BE2C (cell line): ENCODE data around the gene SUPT16H.

Experiments
- DNase-seq: peaks from one replicate; pipeline ENCODE4 v3.0.0-alpha.2; 2020
- H3K27me3 ChIP-seq: fragments of 250-450 bp; sonication (Bioruptor Pico); 2 replicates; pipeline ENCODE4 v1.5.1; 2020; ENCODE audit warnings: mild to moderate bottlenecking
- H3K36me3 ChIP-seq: fragments of 250-450 bp; sonication (Bioruptor Pico); 2 replicates; pipeline ENCODE4 v1.5.1; 2020; ENCODE audit warnings: mild to moderate bottlenecking
- H3K4me1 ChIP-seq: fragments of 250-450 bp; sonication (Bioruptor Pico); 2 replicates; pipeline ENCODE4 v1.5.1; 2020
- H3K4me3 ChIP-seq: 2 replicates; pipeline ENCODE4 v1.5.1; 2011; ENCODE audit warnings: low read depth, low read length
- H3K9me3 ChIP-seq: fragments of 250-450 bp; sonication (Bioruptor Pico); 2 replicates; pipeline ENCODE4 v1.5.1; 2020
- TF ChIP-seq, protein P1 (sequence below): IDR thresholded peaks from 2 replicates; pipeline ENCODE4 v1.5.1; 2012; ENCODE audit warnings: mild to moderate bottlenecking, low read depth, low read length

SUPT16H gene

DNA sequence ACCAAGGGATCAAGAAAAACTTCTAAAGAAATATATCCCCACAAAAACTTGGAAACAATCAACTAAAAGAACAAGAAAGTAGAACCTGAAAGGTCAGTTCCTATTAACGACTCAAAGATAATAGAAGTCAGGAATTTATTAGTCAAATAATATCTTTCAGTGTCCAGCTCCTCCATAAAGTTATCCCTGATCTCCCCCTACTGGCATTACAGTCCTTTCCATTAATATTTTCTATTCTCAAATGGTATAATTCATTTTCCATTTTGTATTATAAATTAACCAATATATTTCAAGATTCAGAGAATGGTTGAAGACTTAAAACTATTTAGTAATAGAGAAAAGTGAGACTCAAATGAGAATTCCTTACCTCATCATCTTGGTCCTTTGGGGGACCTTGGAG, 11.6 kb upstream of the SUPT16H start:
- Histone ChIP-seq H3K36me3 (peaks cover 94% of the 10 kb centered on the region), H3K9me3 (no peaks in the 10 kb centered on the region), H3K4me1 (no peaks in the 10 kb centered on the region), H3K4me3 (no peak overlapping the region), H3K27me3 (no peaks in the 10 kb centered on the region)
- no peak for DNase-seq
- TF ChIP-seq, protein P1, sequence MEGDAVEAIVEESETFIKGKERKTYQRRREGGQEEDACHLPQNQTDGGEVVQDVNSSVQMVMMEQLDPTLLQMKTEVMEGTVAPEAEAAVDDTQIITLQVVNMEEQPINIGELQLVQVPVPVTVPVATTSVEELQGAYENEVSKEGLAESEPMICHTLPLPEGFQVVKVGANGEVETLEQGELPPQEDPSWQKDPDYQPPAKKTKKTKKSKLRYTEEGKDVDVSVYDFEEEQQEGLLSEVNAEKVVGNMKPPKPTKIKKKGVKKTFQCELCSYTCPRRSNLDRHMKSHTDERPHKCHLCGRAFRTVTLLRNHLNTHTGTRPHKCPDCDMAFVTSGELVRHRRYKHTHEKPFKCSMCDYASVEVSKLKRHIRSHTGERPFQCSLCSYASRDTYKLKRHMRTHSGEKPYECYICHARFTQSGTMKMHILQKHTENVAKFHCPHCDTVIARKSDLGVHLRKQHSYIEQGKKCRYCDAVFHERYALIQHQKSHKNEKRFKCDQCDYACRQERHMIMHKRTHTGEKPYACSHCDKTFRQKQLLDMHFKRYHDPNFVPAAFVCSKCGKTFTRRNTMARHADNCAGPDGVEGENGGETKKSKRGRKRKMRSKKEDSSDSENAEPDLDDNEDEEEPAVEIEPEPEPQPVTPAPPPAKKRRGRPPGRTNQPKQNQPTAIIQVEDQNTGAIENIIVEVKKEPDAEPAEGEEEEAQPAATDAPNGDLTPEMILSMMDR = peak; percentile 17; the same call in 1 of the 2 replicates

DNA sequence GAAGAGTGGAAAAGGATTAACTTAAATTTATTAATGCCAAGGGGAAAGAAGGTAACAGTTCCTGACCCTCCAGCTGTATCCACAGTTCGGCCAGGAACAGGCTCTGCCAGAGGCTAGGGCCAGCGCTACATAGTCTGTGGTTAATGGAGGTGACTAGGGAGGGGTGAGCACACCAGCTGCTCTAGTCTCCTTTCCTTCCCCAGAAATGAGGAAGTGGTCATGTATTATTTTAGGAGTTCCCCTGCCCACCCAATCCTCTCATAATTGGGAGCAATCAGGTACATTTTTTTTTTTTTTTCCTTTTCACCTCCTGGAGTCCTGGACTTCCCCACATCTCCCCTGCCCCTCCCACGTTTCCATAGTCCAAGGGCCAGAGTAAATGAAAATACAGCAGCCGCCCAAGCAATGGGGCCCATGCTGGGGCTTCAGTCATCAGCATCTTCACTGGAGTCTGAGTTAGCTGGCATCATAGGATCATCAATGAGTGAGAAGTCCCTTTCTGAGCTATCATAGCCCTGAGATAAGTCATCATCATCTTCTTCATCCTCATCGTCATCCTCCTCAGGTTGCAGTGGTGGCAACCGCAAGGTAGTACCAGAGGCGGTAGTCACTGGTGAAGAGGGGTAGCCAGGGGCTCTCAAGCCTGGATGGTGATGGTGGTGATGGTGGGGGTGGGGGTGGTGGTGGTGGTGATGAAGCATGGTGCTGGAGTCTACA, 1.5 kb upstream of the SUPT16H start:
- no peaks in the 10 kb centered on the region for H3K4me1 ChIP-seq
- H3K36me3 ChIP-seq = peaks cover 35% of the 10 kb centered on the region
- no peaks in the 10 kb centered on the region for H3K9me3 ChIP-seq
- DNase-seq = no peak
- H3K27me3 ChIP-seq = no peaks in the 10 kb centered on the region
- TF ChIP-seq, protein P1 = no peak
- no peak overlapping the region for H3K4me3 ChIP-seq

DNA sequence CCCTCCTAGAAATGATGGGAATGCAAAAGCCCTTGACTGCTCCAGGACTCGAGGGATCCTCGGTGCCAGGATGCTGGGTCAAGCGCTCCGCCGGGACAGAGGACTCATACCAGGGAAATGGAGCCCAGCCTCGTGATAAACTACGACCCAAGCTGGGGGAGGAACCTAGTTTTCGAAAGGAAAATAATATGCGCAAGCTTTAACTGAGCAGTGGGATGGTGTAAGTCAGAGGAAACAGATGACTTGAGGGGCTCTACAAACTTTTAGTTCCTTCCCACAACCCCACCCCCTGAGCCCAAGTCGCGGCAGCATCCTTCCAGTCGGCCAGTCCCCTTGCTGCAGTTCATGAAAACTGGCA, 654 bp upstream of the SUPT16H start:
- peak overlapping the region; percentile 98 for H3K4me3 ChIP-seq
- TF ChIP-seq, protein P1 = no peak
- DNase-seq = no peak
- no peaks in the 10 kb centered on the region for H3K9me3 ChIP-seq
- H3K4me1 ChIP-seq = no peaks in the 10 kb centered on the region
- H3K36me3 ChIP-seq = peaks cover 27% of the 10 kb centered on the region
- no peaks in the 10 kb centered on the region for H3K27me3 ChIP-seq

DNA sequence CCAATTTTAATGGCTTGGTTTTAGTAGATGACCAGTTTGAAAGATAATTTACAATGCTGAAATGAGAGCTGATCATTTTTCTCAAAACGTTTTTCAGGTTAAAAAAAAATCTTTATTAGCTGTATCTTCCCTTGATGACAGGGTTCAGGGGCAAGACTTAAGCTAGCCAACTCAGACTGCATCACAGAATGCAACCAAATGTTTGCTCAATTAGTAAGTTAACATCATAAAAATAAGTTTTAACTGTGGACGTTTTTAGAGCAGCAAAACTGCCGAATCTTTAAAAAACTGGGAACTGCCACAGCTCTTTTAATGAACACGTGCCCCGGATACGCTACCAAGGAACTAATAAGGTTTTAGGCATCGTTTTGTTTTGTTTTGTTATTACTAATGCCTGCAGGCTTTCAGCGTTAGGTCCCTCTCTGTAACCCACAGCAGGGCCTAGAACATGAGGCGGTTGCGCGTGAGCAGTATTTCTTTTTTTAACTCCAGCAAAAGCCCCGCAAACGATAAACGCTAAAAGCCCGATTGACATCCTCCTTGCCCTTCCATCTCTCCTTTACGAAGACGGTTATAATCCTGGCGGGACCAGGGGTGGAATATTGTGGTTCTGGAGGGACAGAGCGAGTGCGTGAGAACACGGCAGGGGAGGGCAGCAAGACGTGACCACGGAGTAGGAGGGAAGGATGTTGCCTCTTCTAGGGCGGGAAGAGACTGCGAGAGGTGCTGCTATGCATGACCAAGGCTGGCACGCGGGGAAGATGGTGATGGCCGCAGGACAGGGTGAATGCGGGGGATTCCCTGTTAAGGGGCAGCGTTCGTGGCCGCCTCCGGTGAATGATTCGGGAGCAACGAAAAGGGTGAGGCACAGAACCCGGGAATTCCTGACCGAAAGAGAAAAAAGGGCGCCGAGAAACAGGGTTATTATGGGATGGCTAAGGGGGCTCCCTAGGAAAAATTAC, 652 bp downstream of the SUPT16H start:
- Histone ChIP-seq H3K27me3 (no peaks in the 10 kb centered on the region), H3K4me3 (peak overlapping the region; percentile 98), H3K9me3 (no peaks in the 10 kb centered on the region), H3K4me1 (no peaks in the 10 kb centered on the region), H3K36me3 (peaks cover 14% of the 10 kb centered on the region)
- DNase-seq = peak; percentile 59
- TF ChIP-seq, protein P1 = no peak

DNA sequence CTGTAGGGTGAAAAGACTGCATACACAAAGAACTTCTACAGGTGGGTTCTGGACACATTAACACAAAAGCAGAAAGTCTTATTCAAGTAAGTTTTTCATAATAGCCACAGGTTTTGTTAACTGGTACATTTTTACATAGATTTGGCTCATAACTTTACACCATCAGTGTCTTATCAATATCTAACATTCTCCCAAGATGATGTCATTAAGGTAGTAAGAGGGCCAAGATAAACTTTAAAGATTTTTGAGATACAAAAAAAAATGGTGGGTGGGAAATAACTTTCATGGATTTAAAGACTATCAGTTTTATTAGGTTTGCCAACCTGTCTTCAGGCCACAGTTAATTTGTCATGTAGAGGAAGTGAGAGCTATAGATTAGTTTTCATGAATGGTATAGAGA, 1.7 kb downstream of the SUPT16H start:
- no peaks in the 10 kb centered on the region for H3K4me1 ChIP-seq
- no peaks in the 10 kb centered on the region for H3K9me3 ChIP-seq
- TF ChIP-seq, protein P1 = no peak
- no peaks in the 10 kb centered on the region for H3K27me3 ChIP-seq
- H3K36me3 ChIP-seq = peaks cover 17% of the 10 kb centered on the region
- H3K4me3 ChIP-seq = peak overlapping the region; percentile 98
- DNase-seq = no peak
